IMR-90 (cell line): ENCODE results near the gene MLKL. TPM values are rescaled to one million over a fixed set of nuclear protein-coding genes. Genes with fewer than 3 reads are reported as not detected.

Source experiments
- ATAC-seq: fragments of 200-7000 bp; cut with Tn5 transposase; 2 replicates; pipeline ENCODE4 v1.9.1; 2020; ENCODE audit warnings: low read depth, mild to moderate bottlenecking, moderate library complexity
- BruUV-seq: library from RNA; stranded (reverse); fragments of 400-500 nt; replicated peaks from 2 replicates; lab custom pipeline; 2021; lab: Mats Ljungman, UMichigan
- CTCF ChIA-PET: fragments of 300-600 bp; formaldehyde crosslinking; extraction: SDS; loops from one replicate; lab custom pipeline; 2021; ENCODE audit warnings: antibody characterized with exemption; lab: Yijun Ruan, JAX
- POLR2A ChIA-PET: fragments of 300-600 bp; sonication (Branson Sonifier 250); formaldehyde crosslinking; loops from one replicate; lab custom pipeline; 2022; ENCODE audit warnings: antibody characterized with exemption; ENCODE audit not compliant: unreplicated experiment; lab: Charles Lee
- DNase-seq: peaks from one replicate; pipeline ENCODE4 v3.0.0; 2013
- H2AFZ ChIP-seq: replicated peaks from 2 replicates; pipeline ENCODE3; 2013; ENCODE audit warnings: low read length, mild to moderate bottlenecking; ENCODE audit not compliant: poor library complexity
- H2AK5ac ChIP-seq: 2 replicates; pipeline ENCODE4 v1.6.1; 2013; ENCODE audit warnings: low read depth, low read length, inconsistent platforms
- H2AK9ac ChIP-seq: replicated peaks from 2 replicates; pipeline ENCODE3; 2013; ENCODE audit warnings: mild to moderate bottlenecking, low read depth, low read length, moderate library complexity; ENCODE audit not compliant: poor library complexity
- H2BK120ac ChIP-seq: 2 replicates; pipeline ENCODE4 v1.6.1; 2013; ENCODE audit warnings: low read depth, low read length, inconsistent platforms
- H2BK15ac ChIP-seq: 3 replicates; pipeline ENCODE4 v1.6.1; 2013; ENCODE audit warnings: low read depth, low read length, inconsistent platforms
- H2BK20ac ChIP-seq: 2 replicates; pipeline ENCODE4 v1.6.1; 2013; ENCODE audit warnings: low read depth, mild to moderate bottlenecking, inconsistent platforms, low read length, moderate library complexity
- H2BK5ac ChIP-seq: 2 replicates; pipeline ENCODE4 v1.6.1; 2013; ENCODE audit warnings: mild to moderate bottlenecking, low read depth, low read length, inconsistent platforms; ENCODE audit not compliant: poor library complexity, severe bottlenecking
- H3K14ac ChIP-seq: replicated peaks from 2 replicates; pipeline ENCODE4 v1.6.1; 2013; ENCODE audit warnings: low read depth, low read length, inconsistent platforms
- H3K18ac ChIP-seq: 2 replicates; pipeline ENCODE4 v1.6.1; 2013; ENCODE audit warnings: low read depth, low read length, control low read depth
- H3K23ac ChIP-seq: 2 replicates; pipeline ENCODE4 v1.6.1; 2013; ENCODE audit warnings: low read depth, low read length, inconsistent platforms
- H3K27ac ChIP-seq: 2 replicates; pipeline ENCODE4 v1.5.1; 2013; ENCODE audit warnings: mild to moderate bottlenecking, control low read depth, low read length; ENCODE audit not compliant: insufficient read depth
- H3K27me3 ChIP-seq: 2 replicates; pipeline ENCODE4 v1.6.1; 2013; ENCODE audit warnings: low read length; ENCODE audit not compliant: control insufficient read depth, insufficient read depth
- H3K36me3 ChIP-seq: 2 replicates; pipeline ENCODE4 v1.6.1; 2013; ENCODE audit warnings: low read length, mixed read lengths; ENCODE audit not compliant: control insufficient read depth, insufficient read depth
- H3K4ac ChIP-seq: 2 replicates; pipeline ENCODE4 v1.6.1; 2013; ENCODE audit warnings: low read depth, low read length, inconsistent platforms
- H3K4me1 ChIP-seq: 2 replicates; pipeline ENCODE4 v1.6.1; 2013; ENCODE audit warnings: low read length, mixed read lengths; ENCODE audit not compliant: control insufficient read depth, insufficient read depth
- H3K4me2 ChIP-seq: 2 replicates; pipeline ENCODE4 v1.6.1; 2013; ENCODE audit warnings: low read depth, mild to moderate bottlenecking, control low read depth, low read length, moderate library complexity
- H3K4me3 ChIP-seq: 2 replicates; pipeline ENCODE4 v1.5.1; 2013; ENCODE audit warnings: low read depth, mild to moderate bottlenecking, control low read depth, low read length, moderate library complexity; ENCODE audit not compliant: insufficient read depth
- H3K56ac ChIP-seq: 2 replicates; pipeline ENCODE4 v1.6.1; 2013; ENCODE audit warnings: low read length, inconsistent platforms; ENCODE audit not compliant: insufficient read depth; ENCODE audit errors: extremely low read depth
- H3K79me1 ChIP-seq, 2 experiments: 2 replicates each; pipeline ENCODE4 v1.6.1; 2013; ENCODE audit warnings: low read length in 2 of 2, inconsistent platforms in 1 of 2, low read depth in 1 of 2
- H3K9ac ChIP-seq: 2 replicates; pipeline ENCODE4 v1.6.1; 2013; ENCODE audit warnings: low read depth, low read length, control low read depth
- H3K9me1 ChIP-seq: 2 replicates; pipeline ENCODE4 v1.6.1; 2013; ENCODE audit warnings: low read length, inconsistent platforms; ENCODE audit not compliant: insufficient read depth
- H3K9me3 ChIP-seq: 2 replicates; pipeline ENCODE4 v1.6.1; 2013; ENCODE audit warnings: low read length; ENCODE audit not compliant: control insufficient read depth, insufficient read depth
- H4K20me1 ChIP-seq: 2 replicates; pipeline ENCODE4 v1.6.1; 2013; ENCODE audit warnings: low read length, inconsistent platforms; ENCODE audit not compliant: insufficient read depth
- H4K5ac ChIP-seq: 2 replicates; pipeline ENCODE4 v1.6.1; 2013; ENCODE audit warnings: mild to moderate bottlenecking, low read depth, low read length, control low read depth
- H4K8ac ChIP-seq, 2 experiments: 2 replicates each; pipeline ENCODE4 v1.6.1; 2013; ENCODE audit warnings: low read depth in 2 of 2, low read length in 2 of 2, control low read depth in 1 of 2, inconsistent platforms in 1 of 2
- H4K91ac ChIP-seq: 2 replicates; pipeline ENCODE4 v1.6.1; 2013; ENCODE audit warnings: low read depth, low read length, inconsistent platforms; ENCODE audit not compliant: insufficient read depth
- BHLHE40 ChIP-seq: fragments of 150-350 bp; IDR thresholded peaks from 2 replicates; pipeline ENCODE4 v1.6.1; 2016; ENCODE audit warnings: mild to moderate bottlenecking, low read depth, low read length
- CHD1 ChIP-seq: IDR thresholded peaks from 2 replicates; pipeline ENCODE4 v1.6.1; 2012; ENCODE audit warnings: low read depth, low read length, improper control_type of control experiment
- ELK1 ChIP-seq: fragments of 150-350 bp; IDR thresholded peaks from 2 replicates; pipeline ENCODE4 v1.6.1; 2016; ENCODE audit warnings: low read depth, mild to moderate bottlenecking, low read length, moderate library complexity, borderline replicate concordance
- MAFK ChIP-seq: IDR thresholded peaks from 2 replicates; pipeline ENCODE4 v1.6.1; 2012; ENCODE audit warnings: low read depth, low read length, improper control_type of control experiment
- RAD21 ChIP-seq: IDR thresholded peaks from 2 replicates; pipeline ENCODE4 v1.6.1; 2012; ENCODE audit warnings: low read length, improper control_type of control experiment
- SMC3 ChIP-seq: fragments of 150-350 bp; IDR thresholded peaks from 2 replicates; pipeline ENCODE4 v1.6.1; 2016; ENCODE audit warnings: low read depth, mild to moderate bottlenecking, antibody characterized with exemption, low read length, moderate library complexity
- USF2 ChIP-seq: fragments of 150-350 bp; IDR thresholded peaks from 2 replicates; pipeline ENCODE4 v1.6.1; 2017; ENCODE audit warnings: mild to moderate bottlenecking, antibody characterized with exemption, low read length, low read depth
- WGBS, 2 experiments: methylation state at CpG; one replicate each; pipeline versions ENCODE4 v1.1.5 to v1.1.7; 2013; ENCODE audit warnings: missing lambda C conversion rate in 2 of 2; ENCODE audit not compliant: insufficient read length in 1 of 2; ENCODE audit errors: extremely low coverage in 2 of 2; 5-methylcytosine and 5-hydroxymethylcytosine counted together
- dilution Hi-C: fragments of 300-500 bp; cut with HindIII; formaldehyde crosslinking; loops from one replicate; pipeline ENCODE4 v1.14.3; 2018; ENCODE audit warnings: low sequenced_read_pairs; ENCODE audit not compliant: unreplicated experiment
- in situ Hi-C: fragments of 300-500 bp; cut with MboI; formaldehyde crosslinking; loops from 3 replicates; pipeline ENCODE4 v1.14.3; 2019; ENCODE audit warnings: low sequenced_read_pairs, inconsistent platforms, mixed read lengths
- intact Hi-C: fragments of 100-400 bp; cut with micrococcal nuclease; formaldehyde crosslinking; loops from 2 replicates; pipeline ENCODE4 v1.10.0; 2022
- polyA plus RNA-seq, 3 experiments: library from polyadenylated mRNA; depleted of rRNA; stranded (reverse); fragments of >200 nt; gene quantifications; 2 replicates each; pipeline ENCODE4 v1.2.3, GENCODE V29; 2012; ENCODE audit warnings: low replicate concordance in 1 of 3
- total RNA-seq: library from RNA; depleted of rRNA; stranded (reverse); fragments of >200 nt; gene quantifications from 2 replicates; pipeline ENCODE4 v1.2.3, GENCODE V29; 2012

Gene MLKL
- total and polyA plus RNA-seq, 2 of the 4 experiments (the other 2 are of a cell fraction) = 3.6 to 4.5 TPM

- H3K18ac ChIP-seq = no peak overlapping the region
- H2AK5ac ChIP-seq = no peak overlapping the region
- H3K9ac ChIP-seq = no peak overlapping the region
- BruUV-seq = no TSS peak
- no peak overlapping the region for H3K23ac ChIP-seq
- no peak overlapping the region for H3K56ac ChIP-seq
- H3K27ac ChIP-seq = no peak overlapping the region
- ChIA-PET CTCF (interaction anchor here (1.4 kb wide), 1 partner anchor 10 kb away, joined by 3 read pairs; no protein-coding TSS in a partner anchor), POLR2A (no interaction called here)
- ATAC-seq (no peak), DNase-seq (no peak)
- intact Hi-C loops = no loop called here
- no peak overlapping the region for H2BK120ac ChIP-seq
- in situ Hi-C loops = no loop called here
- peaks cover 54% of the 10 kb centered on the region for H3K36me3 ChIP-seq
- H3K9me3 ChIP-seq = no peaks in the 10 kb centered on the region
- H2BK15ac ChIP-seq = no peak overlapping the region
- peaks cover 8% of the 10 kb centered on the region; the same call in 1 of the 2 replicates for H3K9me1 ChIP-seq
- no peak overlapping the region for H2AK9ac ChIP-seq
- no peak overlapping the region for H2BK5ac ChIP-seq
- H4K20me1 ChIP-seq = peaks cover 16% of the 10 kb centered on the region
- H3K79me1 ChIP-seq = peaks cover 42 to 60% of the 10 kb centered on the region in 2 experiments
- no peaks in the 10 kb centered on the region for H3K4me1 ChIP-seq
- TF ChIP-seq BHLHE40 (no peak), CHD1 (no peak), SMC3 (no peak), ELK1 (no peak), USF2 (no peak), MAFK (no peak), RAD21 (no peak)
- no peak overlapping the region for H4K91ac ChIP-seq
- H3K14ac ChIP-seq = no peak overlapping the region
- H2AFZ ChIP-seq = no peak overlapping the region
- no peak overlapping the region for H4K8ac ChIP-seq
- no peak overlapping the region for H2BK20ac ChIP-seq
- no peak overlapping the region for H3K4ac ChIP-seq
- no CpG with 5 or more reads among the region's 5 CpGs for WGBS, 2 experiments
- dilution Hi-C loops = no loop called here
- no peak overlapping the region for H3K4me2 ChIP-seq
- no peak overlapping the region for H3K4me3 ChIP-seq
- no peaks in the 10 kb centered on the region for H3K27me3 ChIP-seq
- H4K5ac ChIP-seq = no peak overlapping the region
Observed at GRCh38 chr16:74661064-74661463, 39.6 kb downstream of the MLKL start.
